Stimulated activated CD8-positive, alpha-beta memory T cell treated with anti-CD3 and anti-CD28 coated beads, Interleukin-4, amount 100 ng/mL, for 4 hours (primary cell): Measurements from ENCODE around the gene USH1C.

Experiments used
- DNase-seq, 2 donors: peaks; one replicate each; pipeline ENCODE4 v3.0.0-alpha.2; 2020; ENCODE audit warnings: low read depth in 2 of 2, low spot score in 1 of 2

USH1C gene

DNA sequence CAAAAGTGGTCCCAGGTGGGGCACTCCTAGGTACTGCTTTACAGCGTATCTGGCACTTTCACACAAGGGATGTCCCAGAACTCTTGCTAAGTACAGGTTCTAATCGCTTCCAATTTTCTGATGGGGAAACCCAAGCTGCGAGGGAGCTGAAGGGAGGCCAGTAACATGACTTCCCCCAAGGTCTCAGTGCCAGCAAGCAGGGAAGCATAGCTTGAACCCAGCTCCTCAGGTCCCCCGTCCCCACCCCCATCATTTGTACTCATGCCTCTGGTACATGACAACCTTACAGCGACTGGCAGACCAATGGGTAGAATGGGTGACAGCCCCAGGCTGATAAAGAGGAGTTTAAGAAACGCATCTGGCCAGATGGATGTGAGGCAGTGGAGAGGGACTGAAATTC is 66.9 kb downstream of the USH1C start:
- DNase-seq = no peak

DNA sequence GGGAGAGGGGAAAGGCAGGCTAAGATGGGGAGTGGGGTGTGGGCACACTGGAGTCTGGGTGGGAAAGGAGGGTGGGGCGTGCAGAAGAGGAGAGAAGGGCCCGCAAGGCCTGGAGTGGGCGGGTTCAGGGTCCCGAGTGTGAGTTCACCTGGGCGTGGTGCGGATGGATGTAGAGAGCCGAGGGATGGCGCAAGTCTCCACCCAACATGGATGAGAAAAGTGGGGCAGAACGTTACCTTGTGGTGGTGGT is 67.2 kb downstream of the USH1C start:
- no peak for DNase-seq

DNA sequence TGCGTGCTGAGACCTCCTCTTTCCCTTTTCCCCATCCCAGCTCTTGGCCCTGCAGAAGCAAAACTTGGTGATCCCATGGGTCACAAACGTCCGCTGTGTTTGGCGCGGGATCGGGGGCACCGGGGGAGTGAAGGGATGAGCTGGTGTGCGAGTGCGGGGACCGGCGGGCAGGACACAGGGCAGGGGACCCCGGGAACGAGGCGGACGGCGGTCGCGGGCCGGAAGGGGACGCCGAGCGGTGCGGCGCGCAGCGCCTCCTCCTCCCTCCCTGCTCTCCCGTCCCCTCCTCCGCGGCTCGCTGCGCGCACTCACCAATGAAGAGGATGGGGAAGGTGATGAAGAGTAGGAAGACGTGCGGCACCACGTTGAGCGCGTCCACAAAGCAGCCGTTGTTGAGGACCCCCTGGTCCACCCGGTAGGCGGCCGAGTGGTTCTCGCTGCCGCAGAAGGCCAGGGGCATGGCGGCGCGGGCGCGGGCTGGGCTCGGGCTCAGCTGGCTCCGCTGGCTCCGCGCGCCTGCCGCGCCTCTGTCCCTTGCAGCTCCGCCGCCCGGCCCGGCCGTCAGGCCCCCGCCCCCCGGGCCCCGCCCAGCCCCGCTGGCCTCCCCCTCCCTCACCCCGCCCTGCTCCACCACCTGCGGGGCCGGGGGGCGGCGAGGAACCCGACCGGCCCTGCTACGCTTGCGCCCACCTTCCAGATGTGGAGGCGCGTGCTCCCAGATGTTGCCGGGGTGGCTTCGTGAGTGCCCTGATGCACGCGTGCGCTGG is 67.7 kb downstream of the USH1C start, which contains the start of gene ABCC8:
ABCC8 (minus strand) TSS at position 529 of the 767 bp plus-strand sequence; CDS start at position 460, 69 bp downstream.
- DNase-seq = no peak

DNA sequence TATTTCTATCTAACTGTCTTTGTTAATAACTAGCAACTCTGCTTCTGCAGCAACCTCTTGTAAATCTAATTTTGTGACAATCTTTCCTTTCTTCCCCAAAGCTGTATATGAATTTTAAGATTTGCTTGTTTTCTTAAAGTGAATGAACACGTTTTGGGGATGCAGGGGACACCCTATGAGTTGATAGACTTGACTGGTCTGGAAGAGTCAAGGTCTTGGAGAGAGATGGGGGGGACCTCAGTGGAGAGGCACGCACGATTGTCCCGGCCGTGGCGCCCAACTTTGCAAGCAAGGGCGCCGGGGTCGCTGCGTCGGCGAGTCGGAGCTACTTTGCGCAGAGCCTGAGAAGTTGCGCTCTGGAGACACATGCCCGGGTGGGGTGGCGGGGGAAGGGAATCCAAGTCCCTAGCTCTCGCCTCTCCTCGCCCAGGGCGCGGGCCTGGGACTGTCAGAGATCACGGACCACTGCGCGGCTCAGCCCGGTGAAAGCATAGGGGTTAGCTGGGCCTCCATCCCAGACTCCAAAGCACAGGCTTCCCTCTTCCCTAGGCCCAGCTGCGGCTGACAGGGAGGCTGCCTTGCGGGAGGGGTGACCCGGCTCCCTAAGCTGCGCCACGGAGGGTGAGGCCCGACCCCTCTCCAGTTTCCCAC is 68.4 kb downstream of the USH1C start:
- DNase-seq = no peak

DNA sequence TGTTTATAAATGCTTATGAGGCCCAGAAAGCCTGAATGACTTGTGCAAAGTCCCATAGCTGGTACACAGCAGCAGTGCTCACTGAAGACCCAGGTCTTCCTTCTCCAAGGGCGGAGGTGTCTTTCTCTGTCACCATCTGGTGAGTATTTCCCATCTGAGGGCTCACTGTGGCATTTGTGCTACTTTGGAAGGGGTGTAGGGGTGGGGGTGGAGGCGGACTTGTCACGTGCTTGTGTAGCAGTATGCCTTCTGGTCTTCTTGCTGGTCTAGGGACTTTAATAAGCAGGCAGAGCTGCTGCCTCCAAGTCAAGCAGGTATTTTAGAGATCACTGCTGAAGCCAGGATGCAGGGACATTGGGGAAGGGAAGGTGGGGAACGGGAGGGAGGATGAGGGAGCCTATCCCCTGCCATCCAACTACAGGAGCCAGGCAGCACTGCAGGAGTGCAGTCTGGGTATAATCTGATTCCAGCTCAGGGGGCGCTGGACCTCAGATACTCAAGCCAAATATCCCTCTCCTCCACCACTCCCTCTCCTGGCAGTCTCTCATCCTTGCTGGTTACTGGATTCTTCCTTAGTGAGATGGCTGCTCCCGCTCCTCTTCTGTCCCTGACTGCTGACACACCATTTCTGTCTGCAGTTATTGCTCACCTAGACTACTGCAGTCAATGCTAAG is 71.0 kb downstream of the USH1C start:
- no peak for DNase-seq

DNA sequence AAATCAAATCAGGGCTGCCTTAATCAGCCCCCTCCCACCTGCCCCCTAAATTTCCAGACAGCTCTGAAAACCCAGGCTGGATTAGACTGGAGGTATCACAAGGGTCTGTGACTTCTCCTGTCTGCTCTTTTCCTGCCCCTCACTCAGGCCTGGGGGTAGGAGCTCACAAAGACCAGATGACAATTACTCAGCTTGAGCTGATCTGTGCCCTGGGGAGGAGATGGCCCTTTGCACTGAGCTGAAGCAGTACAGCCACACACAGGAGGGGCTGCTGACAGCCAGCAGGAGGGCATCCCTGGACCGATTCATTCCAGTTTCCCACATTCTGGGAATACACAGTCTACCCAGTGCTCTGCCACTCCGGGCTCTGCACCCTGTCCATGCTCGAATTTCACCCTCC is 71.7 kb downstream of the USH1C start:
- DNase-seq = no peak

DNA sequence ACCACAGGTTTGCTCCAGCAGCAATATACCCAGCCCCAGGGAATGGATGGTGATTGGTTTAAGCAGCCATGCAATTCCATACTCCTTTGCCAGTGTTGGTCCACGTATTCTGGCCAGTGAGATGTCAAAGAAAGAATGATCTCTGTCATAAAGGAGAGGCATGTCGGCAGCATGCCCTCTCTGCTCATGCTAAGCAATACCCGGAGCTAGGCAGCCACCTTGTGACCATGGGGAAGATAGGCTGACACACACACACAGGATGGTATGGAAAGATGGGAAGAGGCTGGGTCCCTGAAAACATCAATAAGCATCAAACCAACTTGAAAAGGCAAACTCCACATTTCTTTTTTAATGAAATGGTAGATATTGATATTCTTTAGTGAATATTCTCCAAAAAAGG is 72.7 kb downstream of the USH1C start:
- no peak for DNase-seq

DNA sequence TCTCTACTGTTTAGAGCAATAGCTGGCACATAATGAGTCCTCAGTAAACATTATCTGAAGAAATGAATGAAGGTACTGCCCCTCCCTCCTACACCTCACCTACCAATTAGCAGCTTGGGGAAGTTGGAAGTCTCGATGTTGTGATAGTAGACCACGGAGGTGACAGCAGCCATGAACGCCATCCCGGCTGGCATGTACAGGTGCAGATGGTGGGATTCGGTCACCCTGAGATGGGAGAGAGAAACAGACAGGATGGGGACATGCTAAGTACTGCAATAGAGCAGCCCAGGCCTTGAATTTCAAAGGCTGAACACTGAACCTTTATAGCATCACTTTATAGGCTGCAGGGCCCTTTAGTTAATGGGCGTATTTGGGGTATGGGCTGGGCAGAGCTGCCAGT is 74.2 kb downstream of the USH1C start:
- DNase-seq = no peak

DNA sequence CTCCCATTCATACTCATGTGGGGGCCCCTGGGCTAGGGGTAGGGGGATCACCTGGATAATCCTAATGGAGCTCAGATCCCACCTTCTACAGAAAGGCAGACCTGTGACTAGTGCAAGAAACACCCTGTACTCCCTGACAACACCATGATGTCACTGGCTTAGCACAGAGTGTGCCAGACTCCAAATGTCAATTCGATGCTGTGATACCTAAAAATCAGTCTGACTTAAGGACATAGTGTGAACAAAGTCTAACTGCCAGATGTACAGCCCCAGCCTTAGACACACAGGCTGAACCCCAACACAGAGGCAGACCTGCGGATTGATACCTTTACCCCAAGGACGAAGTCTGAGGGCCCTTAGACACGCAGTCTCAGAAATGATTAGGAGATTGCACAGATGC is 76.1 kb downstream of the USH1C start:
- DNase-seq = no peak

DNA sequence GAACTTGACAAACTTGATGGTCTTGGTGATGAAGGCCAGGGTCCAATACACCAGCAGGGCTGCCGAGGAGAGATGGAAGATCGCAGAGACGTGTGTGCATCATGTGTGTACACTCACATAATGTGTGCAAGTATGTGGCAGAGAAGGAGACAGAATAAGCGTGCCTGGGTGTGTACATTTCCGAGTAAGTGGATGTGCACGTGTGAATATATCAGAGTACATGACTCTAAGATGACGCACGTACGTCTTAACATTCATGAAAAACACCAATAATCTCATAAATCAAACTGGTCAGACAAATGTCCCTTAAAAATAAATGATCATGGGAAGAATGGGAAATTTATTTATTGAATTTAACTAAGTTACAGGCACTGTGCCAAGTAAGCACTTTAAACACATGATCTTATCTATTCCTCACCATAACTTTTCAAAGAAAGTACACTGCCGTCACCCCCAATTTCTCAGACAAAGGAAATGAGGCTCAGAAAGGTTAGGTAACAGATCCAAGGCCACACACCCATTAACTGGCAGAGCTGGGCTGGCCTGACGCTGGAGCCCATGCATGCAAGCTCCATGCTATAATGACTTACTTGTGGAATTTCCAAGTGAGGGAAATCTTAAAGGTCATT is 80.6 kb downstream of the USH1C start:
- no peak for DNase-seq

DNA sequence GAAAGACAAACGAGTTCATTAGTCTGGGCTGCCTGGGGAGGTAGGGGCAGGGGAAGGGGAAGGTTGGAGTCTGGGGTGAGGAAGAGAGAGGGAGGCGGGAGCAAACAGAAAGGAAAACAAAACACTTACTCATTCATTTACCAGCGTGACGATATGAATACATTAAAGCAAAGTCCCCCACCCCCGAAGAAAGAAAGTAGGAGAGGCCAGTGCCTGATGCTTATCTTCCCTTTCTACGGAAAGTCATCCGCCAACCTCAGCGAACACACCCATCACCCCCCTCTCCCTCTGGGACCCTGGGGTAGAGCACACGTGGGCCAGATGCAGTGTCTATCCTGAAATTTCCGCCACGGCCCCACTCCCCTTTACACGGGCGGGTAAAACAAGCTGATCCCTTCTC is 81.3 kb downstream of the USH1C start:
- no peak for DNase-seq

DNA sequence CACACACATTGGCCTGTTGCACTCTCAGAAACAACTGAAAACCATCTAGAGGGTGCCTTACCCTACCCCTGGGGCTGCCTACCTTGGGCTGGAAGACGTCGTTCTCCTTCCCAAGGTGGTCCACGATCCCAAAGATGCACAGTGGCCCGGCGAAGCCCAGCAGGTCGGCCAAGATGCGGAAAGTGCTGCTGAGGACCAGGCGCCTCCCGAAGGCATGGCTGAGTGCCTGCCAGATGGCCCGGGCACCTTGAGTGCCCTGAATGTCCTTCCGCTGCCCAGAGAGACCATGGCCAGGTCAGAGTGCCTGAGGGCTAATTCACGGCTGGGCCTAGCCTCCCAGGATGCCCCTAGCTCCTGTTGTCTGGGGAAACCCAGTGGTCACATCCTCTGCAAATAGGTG is 83.8 kb downstream of the USH1C start:
- DNase-seq = no peak

DNA sequence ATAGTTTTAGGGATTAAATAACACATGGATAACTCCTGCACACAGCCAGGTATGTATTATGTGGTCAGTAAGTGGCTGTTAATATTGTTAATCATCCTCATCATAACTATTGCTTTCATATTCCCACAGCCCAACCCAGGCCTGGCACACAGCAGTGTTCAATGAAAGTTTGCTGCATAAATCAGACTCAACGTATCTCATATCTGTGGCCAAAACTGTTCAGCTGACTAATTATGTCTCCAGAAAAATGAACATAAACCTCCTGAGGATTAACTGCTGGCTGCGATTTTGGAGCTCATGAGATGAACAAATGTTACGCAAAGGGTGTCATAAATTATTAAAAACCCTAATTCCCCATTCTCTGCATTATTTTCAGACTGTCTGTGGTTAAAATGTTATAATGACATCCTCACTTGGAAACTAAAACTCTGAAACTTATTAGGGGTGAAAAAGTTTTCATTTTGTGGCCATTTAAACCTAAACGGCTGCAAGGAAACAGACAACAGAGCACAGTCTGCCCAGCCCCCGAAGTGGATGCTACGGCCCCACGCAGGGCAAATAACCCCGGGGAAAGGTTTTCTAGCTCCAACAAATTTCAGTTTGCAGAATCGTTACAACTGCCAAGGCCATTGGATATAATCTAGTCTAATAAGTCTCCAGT is 84.8 kb downstream of the USH1C start:
- DNase-seq = no peak

DNA sequence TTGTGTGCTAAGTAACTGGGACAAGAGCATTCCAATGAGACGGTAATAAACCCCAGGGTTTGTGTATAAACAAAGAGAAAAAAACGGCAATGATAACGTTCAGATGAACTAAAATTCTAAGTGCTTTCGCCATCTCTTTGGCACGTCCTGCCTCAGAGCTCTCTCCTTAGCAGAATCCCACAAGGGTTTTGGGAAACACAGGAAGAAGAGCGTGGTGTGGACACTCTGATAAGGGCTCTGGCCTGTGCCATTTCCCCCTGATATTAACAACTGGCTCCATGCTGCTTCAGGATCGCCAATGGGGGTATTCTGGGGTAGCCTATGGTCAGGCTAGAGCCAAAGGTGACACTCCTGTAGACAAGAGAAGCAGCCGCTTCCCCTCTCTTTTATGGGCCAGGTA is 85.9 kb downstream of the USH1C start:
- no peak for DNase-seq

DNA sequence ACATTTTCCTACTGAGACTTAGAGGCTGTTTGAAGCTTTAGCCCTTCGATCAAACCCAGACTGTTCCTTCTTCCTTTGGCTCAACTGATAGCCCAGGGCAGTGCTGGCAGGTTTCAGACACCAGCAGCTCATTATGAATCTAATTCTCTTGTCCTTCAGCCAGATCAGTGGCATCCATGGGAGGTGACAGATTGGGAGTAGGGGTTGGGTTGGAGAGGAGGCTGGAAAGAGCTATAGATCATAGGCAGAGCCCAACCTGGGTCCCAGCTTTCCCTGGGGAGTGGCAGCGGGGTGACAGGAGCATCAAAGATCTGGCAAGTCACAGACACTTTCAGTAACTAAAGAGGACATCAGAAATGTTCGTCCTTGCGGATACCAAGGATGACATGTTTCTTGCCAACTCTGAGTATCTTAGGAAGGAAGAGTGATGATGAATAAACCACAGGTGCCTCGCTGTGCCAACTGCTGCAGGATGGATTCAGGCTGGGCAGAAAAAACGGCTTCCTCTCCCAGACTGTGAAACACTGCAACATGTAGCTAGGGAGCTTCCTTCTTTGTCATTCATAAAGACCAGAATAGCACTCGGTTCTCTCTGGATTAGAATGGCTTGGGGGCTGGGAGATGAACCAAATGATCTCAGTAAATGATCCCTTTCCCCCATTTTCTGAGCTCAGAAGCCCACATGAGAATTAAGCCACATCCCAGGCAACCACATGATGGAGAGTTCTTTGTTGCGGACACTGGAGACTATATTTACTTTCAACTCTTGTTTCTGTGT is 86.6 kb downstream of the USH1C start:
- DNase-seq = no peak

DNA sequence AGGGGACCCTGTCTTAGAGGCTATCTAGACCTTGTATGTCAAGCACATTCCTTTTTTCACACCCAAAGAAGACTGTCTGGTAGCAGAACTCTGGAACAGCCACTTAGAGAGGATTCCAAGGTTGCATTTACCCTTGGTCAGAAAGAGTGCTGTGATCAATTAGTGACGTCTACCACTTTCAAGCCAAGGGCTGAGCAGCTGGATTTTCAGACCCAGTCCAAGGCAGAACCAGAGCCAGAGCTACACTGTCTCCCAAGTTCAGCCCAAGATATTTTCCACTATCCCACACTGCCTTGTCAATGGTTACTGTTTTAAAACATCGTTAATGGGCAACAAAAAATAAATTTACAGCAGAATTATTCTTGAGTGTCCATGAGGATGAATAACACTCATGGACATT is 91.5 kb downstream of the USH1C start:
- no peak for DNase-seq

DNA sequence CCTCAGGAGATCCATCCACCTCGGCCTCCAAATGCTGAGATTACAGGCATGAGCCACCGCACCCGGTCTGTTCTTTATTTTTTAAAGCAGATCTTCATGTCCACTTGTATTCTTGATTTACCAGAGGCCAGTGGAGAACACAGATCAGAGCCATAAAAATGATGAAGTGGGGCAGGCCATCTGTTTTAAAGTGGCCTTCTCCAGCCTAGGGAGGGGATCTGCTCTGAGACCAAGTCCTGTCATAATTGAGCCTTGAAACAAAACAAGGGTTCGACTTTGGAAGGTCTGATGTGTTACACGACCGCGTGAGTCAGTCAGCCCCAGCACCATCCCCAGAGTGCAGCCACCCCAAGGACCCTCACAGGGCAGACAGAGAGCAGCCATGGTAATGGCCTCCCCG is 95.1 kb downstream of the USH1C start:
- DNase-seq = no peak

DNA sequence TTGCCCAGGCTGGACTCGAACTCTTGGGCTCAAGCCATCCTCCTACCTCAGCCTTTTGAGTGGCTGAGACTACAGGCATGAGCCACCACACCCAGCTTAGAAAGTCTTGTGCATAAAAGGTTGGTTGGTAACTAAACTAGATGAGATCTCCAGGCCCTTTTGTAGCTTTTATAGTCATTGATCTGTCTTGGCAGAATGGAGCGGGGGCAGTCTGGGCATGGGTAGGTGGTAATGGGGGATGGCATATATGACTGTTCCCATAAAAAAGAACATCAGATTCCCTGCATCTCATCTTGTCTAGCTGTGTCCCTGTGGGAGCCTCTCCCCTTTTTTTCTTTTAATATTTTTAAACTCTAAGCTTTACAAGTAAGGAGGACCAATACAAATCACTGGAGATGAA is 97.7 kb downstream of the USH1C start:
- DNase-seq = no peak

DNA sequence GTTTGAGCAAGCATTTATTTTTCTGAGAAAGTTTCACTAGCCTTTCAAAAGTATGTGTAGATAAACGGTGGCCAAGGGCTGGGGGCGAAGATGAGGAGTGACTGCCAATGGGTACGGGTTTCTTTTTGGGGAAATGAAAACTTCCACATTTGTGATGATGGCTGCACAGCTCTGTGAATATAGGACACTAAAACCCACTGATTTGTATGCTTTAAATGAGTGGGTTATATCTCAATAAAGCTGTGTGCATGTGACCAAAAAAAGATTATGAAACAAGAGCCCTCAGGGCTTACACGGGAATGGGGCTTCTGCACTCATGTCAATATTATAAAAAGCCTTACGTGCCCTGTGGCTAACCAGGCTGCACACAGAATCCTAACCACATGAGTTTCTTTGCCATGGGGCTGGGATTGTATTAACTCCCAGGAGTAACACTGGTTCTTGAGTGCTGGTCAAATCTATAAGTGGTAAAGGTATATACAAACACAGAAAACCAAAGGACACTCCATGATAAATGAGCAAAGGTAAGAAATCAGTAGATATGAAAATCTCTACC is 98.9 kb downstream of the USH1C start:
- no peak for DNase-seq

DNA sequence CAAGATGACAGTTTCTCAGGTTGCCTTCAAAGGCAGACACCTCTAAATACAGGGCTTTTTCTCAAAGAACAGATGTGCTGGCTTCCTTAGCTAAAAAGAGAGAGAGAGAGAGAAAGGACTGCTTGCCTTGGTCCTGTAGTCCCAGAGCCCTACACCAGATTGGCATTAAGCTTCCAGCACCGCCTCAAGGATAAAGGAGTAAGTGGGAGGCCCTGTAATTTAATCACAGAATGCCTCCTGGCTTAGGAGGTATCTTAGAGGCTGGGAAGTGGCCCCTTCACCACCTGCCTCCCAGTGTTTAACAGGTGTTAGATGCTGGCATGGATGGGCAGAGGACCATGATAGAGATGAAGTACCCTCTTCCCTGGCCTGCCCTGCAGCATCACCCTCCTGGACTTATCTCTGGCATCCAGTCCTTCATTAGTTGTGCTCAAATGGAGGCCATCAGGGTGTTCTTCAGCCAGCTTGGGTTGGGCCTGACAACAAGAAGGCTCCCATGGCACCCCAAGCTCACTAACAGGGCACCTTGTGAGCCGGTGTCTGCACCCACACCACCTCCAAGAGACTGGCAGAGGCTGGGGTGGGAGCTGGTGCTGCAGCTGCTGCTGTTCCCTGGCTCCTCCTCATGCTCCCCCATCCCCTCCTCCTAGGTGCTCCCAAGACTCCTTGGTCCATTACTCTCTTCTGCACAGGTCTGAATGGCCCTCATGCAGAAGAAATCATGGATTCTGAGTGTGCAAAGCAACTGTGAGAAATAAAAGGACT is 100.1 kb downstream of the USH1C start:
- DNase-seq = no peak
